ENCODE measurements around the gene PSMA7. TPM values are rescaled to one million over a fixed set of nuclear protein-coding genes. Genes with fewer than 3 reads are reported as not detected.

The PSMA7 gene
- total RNA-seq, 1 experiment from 2014 or later, result 503 TPM

GRCh38 chr20:62137478-62138203 is 5.6 kb downstream of the PSMA7 start:
- no peak for DNase-seq (ENCODE audit: low read depth)

DNA sequence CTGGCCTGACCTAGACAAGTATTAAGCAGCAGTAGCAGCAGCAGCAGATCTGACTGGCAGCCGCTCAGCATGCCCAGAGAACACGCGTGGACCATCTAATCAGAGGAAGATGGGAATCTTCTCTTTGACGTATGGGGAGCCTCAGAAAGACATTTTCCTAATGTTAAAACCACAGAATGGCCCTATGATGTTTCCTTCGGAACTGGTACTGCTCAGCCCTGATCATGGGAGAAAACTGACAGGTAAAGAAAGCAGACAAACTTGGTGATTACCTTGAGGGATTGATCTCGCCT is 6.2 kb downstream of the PSMA7 start:
- DNase-seq (ENCODE audit: low read depth), result no peak

GRCh38 chr20:62136283-62137091 is 6.7 kb downstream of the PSMA7 start:
- DNase-seq (ENCODE audit: low read depth), result peak; percentile 58

GRCh38 chr20:62135573-62136266 is 7.5 kb downstream of the PSMA7 start:
- DNase-seq (ENCODE audit: low read depth), result no peak

- DNase-seq (ENCODE audit: low read depth), result peak; percentile 63
Observed at GRCh38 chr20:62134735-62135231, 8.4 kb downstream of the PSMA7 start.

DNA sequence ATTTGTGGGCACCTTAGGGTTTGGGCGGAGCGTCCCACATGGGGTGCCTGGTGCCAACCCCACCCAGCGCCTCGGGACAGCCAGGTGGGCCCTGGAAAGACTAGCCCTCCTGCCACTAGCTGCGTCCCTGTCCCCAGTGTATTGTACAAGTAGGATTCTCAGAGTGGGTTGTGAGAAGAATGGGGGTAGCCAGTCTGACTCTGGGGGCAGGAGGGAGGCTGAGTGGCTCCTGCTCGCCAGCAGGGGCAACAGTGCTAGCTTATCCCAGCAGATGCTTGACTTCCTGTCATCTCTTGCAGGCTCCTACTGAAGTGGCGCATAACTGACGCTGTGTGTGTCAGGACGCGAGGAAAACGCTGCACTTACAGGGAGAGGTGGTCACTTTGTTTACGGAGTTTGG is 9.3 kb downstream of the PSMA7 start:
- DNase-seq (ENCODE audit: low read depth), result no peak

DNA sequence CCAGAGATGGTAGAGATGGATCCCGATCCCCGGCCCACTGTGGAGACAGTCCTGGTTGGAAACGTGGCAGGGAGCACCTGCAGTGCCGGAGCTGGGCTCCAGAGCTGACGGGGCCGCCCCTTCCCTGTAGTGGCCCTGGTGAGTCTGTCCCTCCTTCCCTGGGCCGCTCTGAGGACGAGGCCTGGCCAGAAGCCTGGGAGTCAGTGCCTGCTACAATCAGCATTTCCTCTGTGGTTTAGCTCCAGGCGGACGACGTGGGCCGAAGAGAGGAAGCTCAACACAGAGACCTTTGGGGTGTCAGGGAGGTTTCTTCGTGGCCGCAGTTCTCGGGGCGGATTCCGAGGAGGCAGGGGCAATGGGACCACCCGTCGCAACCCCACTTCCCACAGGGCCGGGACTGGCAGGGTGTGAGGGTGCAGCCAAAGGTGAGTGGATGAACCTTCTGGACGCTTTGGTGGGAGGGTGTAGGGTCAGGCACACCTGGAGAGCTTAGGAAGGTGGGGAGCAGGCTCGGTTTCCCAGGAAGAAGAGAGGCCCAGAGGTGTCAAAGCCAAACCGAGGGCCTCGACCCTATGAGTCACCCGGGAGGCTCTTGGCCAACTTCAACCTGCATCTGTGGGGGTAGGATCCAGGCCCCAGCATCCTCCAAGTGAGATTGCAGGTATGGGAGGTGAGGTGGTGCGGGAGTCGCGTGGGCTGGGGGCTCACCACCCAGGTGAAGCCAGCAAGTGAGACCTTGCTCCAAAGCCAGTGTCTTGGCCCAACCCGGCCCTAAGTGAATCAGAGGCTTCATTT is 9.9 kb downstream of the PSMA7 start:
- DNase-seq (ENCODE audit: low read depth), result no peak

DNA sequence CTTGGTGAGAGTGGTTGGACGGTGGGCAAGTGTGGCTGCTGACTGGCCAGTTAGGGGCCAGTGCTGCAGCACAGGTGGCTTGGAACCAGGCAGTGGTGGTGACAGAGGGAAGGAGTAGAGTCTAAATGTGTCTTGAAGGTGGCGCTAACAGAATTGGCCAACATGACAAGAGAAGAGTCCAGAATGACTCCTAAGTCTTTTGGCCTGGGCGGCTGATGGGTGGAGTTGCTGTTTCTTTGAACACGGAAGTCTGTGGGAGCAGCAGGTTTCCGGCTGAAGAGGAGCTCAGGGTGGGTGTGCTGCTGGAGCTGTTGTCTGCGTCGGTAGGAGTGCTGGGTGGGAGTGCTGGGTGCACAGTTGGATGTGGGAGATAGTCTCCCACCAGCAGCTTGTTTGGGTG is 10.8 kb downstream of the PSMA7 start:
- DNase-seq (ENCODE audit: low read depth), result no peak

- no peak for DNase-seq (ENCODE audit: low read depth)
Observed at GRCh38 chr20:62131560-62132320, 11.5 kb downstream of the PSMA7 start.

- DNase-seq (ENCODE audit: low read depth), result no peak
Observed at GRCh38 chr20:62129731-62130531, 13.3 kb downstream of the PSMA7 start.

- no peak for DNase-seq (ENCODE audit: low read depth)
Observed at GRCh38 chr20:62128502-62128901, 14.7 kb downstream of the PSMA7 start.

DNA sequence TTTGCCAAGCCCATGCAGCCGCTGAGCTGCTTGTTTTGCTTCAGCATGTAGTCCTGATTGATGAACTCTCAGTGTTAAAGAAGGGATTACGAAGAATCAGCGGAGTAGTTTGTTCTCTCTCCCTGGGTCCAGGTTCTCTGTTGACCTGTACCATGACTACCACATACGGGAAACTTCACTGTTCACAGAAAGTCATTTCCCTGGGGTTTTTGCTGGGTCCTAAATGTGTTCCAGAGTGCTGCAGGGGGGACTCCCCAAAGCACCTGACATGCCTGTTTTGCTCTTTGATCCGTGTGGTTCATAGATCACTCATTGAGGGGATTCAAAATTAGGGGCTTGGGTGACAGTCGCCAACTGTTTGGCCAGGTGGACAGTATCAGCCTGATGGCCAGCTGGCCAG is 15.4 kb downstream of the PSMA7 start:
- no peak for DNase-seq (ENCODE audit: low read depth)

DNA sequence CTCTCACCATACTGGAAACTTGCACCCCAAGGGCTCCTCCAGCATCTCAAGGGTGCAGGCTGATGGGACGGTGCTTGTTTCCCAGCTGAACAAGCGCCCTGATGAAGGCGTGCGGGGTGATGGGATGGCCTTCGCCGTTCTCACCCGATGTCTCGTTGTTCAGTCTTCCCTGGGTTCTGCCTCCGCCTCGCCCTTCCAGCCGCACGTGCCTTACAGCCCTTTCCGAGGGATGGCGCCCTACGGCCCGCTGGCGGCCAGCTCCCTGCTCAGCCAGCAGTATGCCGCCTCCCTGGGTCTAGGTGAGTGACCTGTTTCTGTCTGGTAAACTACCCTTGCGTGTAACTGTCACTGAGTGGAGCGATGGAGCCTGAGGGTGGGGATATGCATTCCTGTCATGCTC is 17.1 kb downstream of the PSMA7 start:
- no peak for DNase-seq (ENCODE audit: low read depth)

- DNase-seq (ENCODE audit: low read depth), result no peak
Observed at GRCh38 chr20:62123450-62124118, 19.6 kb downstream of the PSMA7 start.

DNA sequence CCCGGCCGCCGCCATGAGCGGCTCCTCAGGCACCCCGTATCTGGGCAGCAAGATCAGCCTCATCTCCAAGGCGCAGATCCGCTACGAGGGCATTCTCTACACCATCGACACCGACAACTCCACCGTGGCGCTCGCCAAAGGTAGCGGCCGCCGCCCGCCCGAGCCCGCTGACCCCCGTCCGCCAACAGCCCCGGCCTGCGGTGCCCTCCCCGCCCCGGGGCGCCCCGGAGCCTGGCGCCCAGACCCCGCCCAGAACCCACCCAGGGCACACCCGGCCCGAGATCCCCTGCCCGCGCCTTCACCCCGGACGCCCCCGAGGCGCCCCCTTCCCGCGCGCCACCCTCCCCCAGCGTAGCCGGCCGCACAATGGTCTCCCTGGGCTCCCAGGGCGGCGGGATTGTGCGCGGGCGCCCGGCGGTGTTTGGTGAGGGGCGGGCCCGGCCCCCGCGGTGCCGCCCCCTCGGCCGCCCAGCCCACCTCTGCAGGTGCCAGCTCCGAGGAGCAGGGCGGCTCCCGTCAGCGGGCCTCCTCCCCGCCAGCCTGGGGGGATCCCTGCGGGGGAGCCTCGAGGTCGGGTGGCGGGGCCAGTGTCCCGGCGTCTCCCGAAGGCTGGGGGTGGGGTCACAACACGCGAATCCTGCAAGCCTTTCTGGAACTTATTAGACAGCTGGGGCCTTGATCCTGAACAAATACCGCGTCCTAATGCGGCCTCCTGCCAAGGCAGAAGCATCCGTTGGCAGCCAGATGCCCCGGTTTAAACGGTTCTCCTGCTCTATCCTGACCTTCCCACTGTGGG is 20.3 kb downstream of the PSMA7 start:
- DNase-seq (ENCODE audit: low read depth), result peak; percentile 42

DNA sequence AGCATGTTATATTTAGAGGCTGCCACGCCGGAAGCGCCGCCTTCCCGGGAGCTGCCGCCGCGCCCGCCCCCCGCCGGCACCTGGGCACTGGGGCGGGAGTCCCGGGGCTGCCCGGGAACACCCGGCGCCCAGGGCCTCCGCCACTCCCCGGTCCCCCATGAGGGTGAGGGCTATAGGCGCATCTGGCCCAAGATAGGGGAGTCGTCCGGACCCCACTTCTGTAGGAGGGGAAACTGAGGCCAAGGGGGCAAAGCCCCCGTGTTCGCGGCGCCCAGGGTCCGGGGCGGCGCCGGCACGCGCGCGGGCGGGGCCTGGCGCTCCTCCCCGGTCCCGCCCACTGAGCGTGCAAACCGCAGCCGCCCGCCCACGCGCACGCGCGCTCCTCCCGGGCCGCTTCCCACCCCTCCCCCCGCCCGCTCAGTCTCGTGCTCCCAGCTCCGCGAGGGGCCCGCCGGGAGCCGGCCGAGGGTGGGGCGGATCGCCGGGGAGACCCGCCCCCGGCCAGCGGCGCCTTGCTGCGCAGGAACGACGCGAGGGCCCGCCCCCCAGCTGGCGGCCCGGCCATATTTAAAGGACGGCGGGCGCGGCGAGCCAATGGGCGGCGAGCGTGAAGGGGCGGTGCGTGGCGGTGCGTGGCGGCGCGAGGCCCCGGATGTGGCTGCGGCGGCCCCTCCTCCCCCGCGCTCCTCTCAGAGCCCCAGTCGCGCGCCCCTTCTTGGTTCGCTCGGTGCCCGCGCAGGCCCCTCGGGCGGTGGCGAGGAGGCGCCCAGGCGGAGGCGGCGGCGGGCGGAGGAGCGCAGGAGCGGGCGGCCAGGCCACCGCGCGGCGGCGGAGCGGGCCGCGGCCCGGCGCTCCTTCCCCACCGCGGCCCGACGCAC is 21.2 kb downstream of the PSMA7 start, which contains the start of gene LSM14B:
Gene LSM14B, plus strand, starts transcription at position 700 of the 878 bp plus-strand sequence. CDS start 192 bp downstream, outside the sequence.
- peak; percentile 96 for DNase-seq (ENCODE audit: low read depth)

DNA sequence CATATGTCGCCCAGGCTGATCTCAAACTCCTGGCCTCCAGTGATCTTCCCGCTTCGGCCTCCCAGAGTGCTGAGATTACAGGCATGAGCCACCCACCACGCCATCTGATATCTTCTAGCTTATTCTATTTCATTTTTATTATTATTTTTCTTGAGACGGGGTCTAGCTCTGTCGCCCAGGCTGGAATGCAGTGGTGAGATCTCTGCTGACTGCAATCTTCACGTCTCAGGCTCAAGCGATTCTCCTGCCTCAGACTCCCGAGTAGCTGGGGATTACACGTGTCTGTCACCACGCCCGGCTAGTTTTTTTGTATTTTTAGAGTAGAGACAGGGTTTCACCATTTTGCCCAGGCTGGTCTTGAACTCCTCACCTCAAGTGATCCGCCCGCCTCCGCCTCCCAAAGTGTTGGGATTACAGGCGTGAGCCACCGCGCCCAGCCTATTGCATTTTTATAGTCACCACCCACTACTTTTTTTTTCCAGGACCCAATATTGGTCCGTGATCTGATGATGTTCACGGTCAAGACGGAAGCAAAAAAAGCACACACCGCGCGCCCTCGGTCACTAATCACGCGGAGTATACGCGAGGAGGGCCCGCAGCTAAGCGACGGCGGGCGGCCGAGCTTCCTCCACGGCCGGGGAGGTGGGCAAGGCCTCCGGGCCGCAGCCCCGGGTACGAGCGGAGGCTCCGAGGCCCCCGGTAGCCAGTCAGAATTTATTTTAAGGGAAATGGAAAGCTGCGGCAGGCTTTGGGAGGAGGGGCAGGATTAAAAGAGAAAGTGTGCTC is 22.0 kb downstream of the PSMA7 start:
- DNase-seq (ENCODE audit: low read depth), result no peak

Measured in LHCN-M2 (cell line).